HL-60 (cell line): ENCODE data around the gene EIF4E1B.

Source experiments
- DNase-seq, 2 experiments: peaks; one replicate each; pipeline ENCODE4 v3.0.0-alpha.2; 2010 to 2020; ENCODE audit warnings: low read depth in 1 of 2, low spot score in 1 of 2
- H3K27ac ChIP-seq: fragments of 250-450 bp; sonication (Bioruptor Pico); replicated peaks from 2 replicates; pipeline ENCODE4 v1.5.1; 2020; ENCODE audit warnings: mild to moderate bottlenecking, moderate library complexity
- H3K27me3 ChIP-seq: fragments of 250-450 bp; sonication (Bioruptor Pico); 2 replicates; pipeline ENCODE4 v1.5.1; 2021; ENCODE audit warnings: mild to moderate bottlenecking, moderate library complexity; ENCODE audit not compliant: insufficient read depth, poor library complexity, severe bottlenecking
- H3K4me3 ChIP-seq: replicated peaks from 2 replicates; pipeline ENCODE4 v1.5.1; 2011; ENCODE audit warnings: mild to moderate bottlenecking, control low read depth, low read length; ENCODE audit not compliant: insufficient read depth
- CTCF ChIP-seq: IDR thresholded peaks from one replicate; pipeline ENCODE4 v1.5.1; 2011; ENCODE audit warnings: low read length, control low read depth, inconsistent platforms; ENCODE audit not compliant: insufficient read depth
- GABPA ChIP-seq: IDR thresholded peaks from 2 replicates; pipeline ENCODE4 v1.6.1; 2012; ENCODE audit warnings: low read depth
- POLR2AphosphoS5 ChIP-seq: IDR thresholded peaks from 2 replicates; pipeline ENCODE4 v1.6.1; 2012; ENCODE audit warnings: low read depth
- REST ChIP-seq: IDR thresholded peaks from 2 replicates; pipeline ENCODE4 v1.6.1; 2012; ENCODE audit warnings: low read depth; ENCODE audit not compliant: insufficient replicate concordance
- SPI1 ChIP-seq: IDR thresholded peaks from 2 replicates; pipeline ENCODE4 v1.6.1; 2012; ENCODE audit warnings: low read depth, mild to moderate bottlenecking, borderline replicate concordance

The EIF4E1B gene

GRCh38 chr5:176639981-176640380 lies 9.5 kb downstream of the EIF4E1B start:
- peaks cover 12% of the 10 kb centered on the region for H3K27me3 ChIP-seq
- H3K27ac ChIP-seq: no peak overlapping the region
- TF ChIP-seq REST (no peak), SPI1 (no peak), GABPA (no peak), CTCF (no peak), POLR2AphosphoS5 (no peak)
- no peak for DNase-seq
- no peak overlapping the region for H3K4me3 ChIP-seq

DNA sequence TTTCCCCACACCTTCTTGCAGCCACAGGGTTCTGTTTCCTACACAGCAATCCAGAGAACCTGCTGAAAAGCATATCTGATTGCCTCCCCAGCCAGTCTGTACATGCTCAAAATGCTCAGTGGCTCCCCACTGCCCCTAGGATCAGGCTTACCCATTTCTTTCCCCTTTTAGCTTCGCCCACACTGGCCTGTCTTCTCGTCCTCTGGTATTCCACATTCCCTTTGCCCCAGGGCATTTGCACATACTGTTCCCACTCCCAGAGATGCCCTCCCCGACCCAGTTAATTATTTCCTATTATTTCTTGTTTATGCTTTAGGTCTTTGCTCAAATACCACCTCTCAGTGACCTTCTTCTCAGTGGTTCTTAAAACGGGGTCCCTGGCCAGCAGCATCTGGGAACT lies 10.1 kb downstream of the EIF4E1B start:
- Histone ChIP-seq H3K27me3 (peaks cover 9% of the 10 kb centered on the region), H3K4me3 (no peak overlapping the region), H3K27ac (no peak overlapping the region)
- DNase-seq: no peak
- TF ChIP-seq GABPA (no peak), REST (no peak), POLR2AphosphoS5 (no peak), CTCF (no peak), SPI1 (no peak)

DNA sequence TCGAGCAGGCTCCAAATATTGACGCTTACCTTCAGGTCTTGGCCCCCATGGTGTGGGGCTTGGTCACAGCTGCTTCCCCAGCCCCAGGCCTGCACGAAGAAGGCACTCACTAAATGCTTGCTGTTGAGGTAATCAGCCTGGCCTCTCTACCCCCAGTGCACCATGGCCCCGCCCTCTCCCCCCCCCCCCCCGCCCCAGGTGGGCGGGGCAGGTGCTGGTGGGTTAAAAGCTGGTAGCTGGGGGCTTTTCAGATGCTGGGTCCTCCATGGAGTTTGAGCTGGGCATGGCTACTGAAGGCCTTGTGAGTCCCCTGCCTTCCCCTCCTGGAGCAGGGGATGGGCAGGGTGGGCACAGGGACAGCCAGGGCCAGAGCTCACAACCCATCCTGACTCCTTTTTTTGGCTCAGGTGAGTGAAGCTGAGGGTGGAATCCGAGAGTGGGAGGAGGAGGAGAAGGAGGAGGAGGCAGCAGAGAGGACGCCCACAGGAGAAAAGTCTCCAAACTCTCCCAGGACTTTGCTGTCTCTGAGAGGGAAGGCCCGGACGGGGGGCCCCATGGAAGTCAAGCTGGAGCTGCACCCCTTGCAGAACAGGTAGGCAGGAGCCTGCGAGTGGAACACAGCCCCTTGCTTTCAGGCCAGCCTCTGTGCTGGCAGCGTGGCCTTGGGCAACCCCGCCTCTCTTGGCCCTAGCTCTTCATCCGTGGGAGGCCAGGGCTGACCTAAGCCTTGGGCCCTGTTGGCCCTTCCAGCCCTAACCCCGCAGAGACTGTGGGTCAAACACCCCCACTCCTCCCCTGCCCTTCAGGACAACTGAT lies 12.4 kb downstream of the EIF4E1B start:
- H3K27me3 ChIP-seq: peaks cover 3% of the 10 kb centered on the region
- TF ChIP-seq SPI1 (no peak), GABPA (no peak), POLR2AphosphoS5 (no peak), CTCF (no peak), REST (no peak)
- H3K27ac ChIP-seq: no peak overlapping the region
- DNase-seq: no peak
- H3K4me3 ChIP-seq: no peak overlapping the region
